AG09309 (cell line): ENCODE data around the gene HRH3.

Experiments
- DNase-seq: peaks from one replicate; pipeline ENCODE4 v3.0.0-alpha.2; 2010; ENCODE audit warnings: low read depth
- H3K4me3 ChIP-seq: 2 replicates; pipeline ENCODE4 v1.5.1; 2011; ENCODE audit warnings: mild to moderate bottlenecking, low read depth, low read length, moderate library complexity; ENCODE audit not compliant: control insufficient read depth
- TF ChIP-seq, protein P1 (sequence below): IDR thresholded peaks from 2 replicates; pipeline ENCODE4 v1.5.1; 2011; ENCODE audit warnings: mild to moderate bottlenecking, low read depth, low read length, inconsistent platforms; ENCODE audit not compliant: insufficient read depth, control insufficient read depth; ENCODE audit errors: missing control alignments

Gene HRH3

DNA sequence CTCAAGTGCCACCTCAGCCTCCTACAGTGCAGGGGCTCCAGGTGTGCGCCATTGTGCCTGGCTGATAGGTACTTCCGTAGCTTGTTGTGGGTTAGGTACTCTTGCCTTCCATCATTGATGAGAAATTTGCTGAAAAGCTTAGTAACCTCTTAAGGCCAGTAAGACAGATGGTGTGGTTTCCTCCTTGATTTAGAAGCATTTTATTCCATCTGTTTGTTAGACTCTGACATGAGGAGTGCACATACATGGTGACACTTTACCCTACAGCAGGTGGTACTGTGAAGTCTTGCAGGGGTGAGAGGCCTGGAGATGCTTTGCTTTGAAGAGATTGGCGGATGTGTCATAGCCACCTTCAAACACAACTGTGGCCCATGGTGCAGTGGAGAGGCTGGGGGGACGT lies 52.0 kb downstream of the HRH3 start:
- H3K4me3 ChIP-seq = no peak overlapping the region
- TF ChIP-seq, protein P1, sequence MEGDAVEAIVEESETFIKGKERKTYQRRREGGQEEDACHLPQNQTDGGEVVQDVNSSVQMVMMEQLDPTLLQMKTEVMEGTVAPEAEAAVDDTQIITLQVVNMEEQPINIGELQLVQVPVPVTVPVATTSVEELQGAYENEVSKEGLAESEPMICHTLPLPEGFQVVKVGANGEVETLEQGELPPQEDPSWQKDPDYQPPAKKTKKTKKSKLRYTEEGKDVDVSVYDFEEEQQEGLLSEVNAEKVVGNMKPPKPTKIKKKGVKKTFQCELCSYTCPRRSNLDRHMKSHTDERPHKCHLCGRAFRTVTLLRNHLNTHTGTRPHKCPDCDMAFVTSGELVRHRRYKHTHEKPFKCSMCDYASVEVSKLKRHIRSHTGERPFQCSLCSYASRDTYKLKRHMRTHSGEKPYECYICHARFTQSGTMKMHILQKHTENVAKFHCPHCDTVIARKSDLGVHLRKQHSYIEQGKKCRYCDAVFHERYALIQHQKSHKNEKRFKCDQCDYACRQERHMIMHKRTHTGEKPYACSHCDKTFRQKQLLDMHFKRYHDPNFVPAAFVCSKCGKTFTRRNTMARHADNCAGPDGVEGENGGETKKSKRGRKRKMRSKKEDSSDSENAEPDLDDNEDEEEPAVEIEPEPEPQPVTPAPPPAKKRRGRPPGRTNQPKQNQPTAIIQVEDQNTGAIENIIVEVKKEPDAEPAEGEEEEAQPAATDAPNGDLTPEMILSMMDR = no peak
- DNase-seq = no peak

DNA sequence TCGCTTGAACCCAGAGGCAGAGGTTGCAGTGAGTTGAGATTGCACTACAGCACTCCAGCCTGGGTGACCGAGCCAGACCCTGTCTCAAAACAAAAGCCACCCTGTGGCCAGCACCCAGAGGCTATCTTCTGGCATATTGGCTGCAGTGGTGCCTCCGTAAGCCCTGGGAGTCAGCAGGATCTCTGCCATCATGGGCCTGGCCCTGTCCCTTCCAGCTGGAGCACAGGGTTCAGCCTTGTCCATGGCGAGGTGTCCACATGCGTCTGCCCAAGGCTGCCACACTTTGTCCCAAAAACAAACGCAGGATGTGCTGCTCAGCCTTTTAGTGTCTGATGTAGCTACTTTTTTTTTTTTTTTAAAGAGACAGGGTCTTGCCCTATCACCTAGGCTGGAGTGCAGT lies 52.6 kb downstream of the HRH3 start:
- TF ChIP-seq, protein P1 = no peak
- DNase-seq = no peak

DNA sequence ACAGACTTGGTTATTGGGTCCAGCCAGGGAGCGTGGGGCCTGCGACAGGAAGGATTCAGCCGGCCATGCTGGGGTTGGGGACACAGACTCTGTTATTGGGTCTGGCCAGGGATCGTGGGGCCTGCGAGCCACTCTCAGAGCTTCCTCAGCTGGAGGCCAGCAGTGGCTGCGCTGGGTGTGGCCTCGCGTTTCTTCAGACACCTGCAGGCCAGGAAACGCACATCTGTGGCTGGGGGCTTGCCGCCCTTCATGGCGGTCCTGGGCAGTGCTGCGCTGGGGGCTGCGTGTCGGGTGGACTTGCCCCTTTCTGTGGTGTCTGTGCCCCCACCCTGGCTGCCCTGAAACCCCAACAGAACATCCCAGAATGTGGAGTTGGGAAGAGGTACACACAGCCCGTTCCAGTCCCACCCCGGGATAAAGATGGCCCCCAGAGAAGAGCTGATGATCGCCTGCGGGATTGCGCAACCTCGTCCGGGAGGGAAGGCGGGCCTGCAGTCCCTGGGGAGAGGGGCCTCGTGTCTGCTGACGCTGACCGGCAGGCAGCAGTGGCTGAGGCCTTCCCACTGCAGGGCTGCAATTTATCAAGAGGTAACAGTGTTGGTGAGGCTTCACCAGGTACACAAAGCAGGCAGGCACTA lies 54.2 kb downstream of the HRH3 start:
- TF ChIP-seq, protein P1 = no peak
- no peak overlapping the region for H3K4me3 ChIP-seq
- DNase-seq = no peak

More for the DNA sequence above, 52.6 kb downstream of the HRH3 start:
- no peak overlapping the region for H3K4me3 ChIP-seq
